Heart right ventricle (tissue), 16 donors: Measurements from ENCODE around the gene C19orf25. TPM values are rescaled to one million over a fixed set of nuclear protein-coding genes. Genes with fewer than 3 reads are reported as not detected.

Experiments used
- ATAC-seq, 8 donors: fragments of 200-7000 bp; cut with Tn5 transposase; one replicate each; pipeline ENCODE4 v1.9.1; 2020; ENCODE audit warnings: mild to moderate bottlenecking in 8 of 8, moderate library complexity in 8 of 8, moderate number of reproducible peaks in 1 of 8
- DNase-seq, 2 donors: peaks; one replicate each; pipeline ENCODE4 v3.0.0-alpha.2; 2020
- H3K27ac ChIP-seq, 10 donors: fragments of 200-600 bp; sonication (generic) in 2 of 10; one replicate each; pipeline versions ENCODE4 v1.5.0 to v1.8.0; 2020 to 2022; ENCODE audit warnings: mild to moderate bottlenecking in 3 of 10
- H3K27me3 ChIP-seq, 7 donors: fragments of 200-600 bp; one replicate each; pipeline ENCODE4 v1.8.0; 2021 to 2022; ENCODE audit warnings: mild to moderate bottlenecking in 2 of 7
- H3K36me3 ChIP-seq, 9 donors: fragments of 200-600 bp; sonication (generic) in 1 of 9; one replicate each; pipeline versions ENCODE4 v1.5.0 to v1.8.0; 2020 to 2022; ENCODE audit warnings: mild to moderate bottlenecking in 2 of 9
- H3K4me1 ChIP-seq, 9 donors: fragments of 200-600 bp; sonication (generic) in 1 of 9; one replicate each; pipeline versions ENCODE4 v1.5.0 to v1.8.0; 2020 to 2022; ENCODE audit warnings: mild to moderate bottlenecking in 4 of 9
- H3K4me3 ChIP-seq, 10 donors: fragments of 200-600 bp; sonication (generic) in 2 of 10; one replicate each; pipeline versions ENCODE4 v1.5.0 to v1.8.0; 2020 to 2022; ENCODE audit warnings: mild to moderate bottlenecking in 7 of 10, moderate library complexity in 2 of 10
- H3K9me3 ChIP-seq, 11 donors: fragments of 200-600 bp in 10 of 11; sonication (generic) in 2 of 11; one replicate each; pipeline versions ENCODE4 v1.5.0 to v1.8.0; 2013 to 2022; ENCODE audit warnings: mild to moderate bottlenecking in 2 of 11, control low read depth in 1 of 11, moderate library complexity in 1 of 11
- WGBS, 2 donors: extraction: QIAGEN DNeasy Blood & Tissue Kit; methylation state at CpG; one replicate each; pipeline ENCODE4 v1.1.7; 2013; ENCODE audit warnings: inconsistent platforms in 1 of 2; 5-methylcytosine and 5-hydroxymethylcytosine counted together
- intact Hi-C, 10 donors: fragments of 100-400 bp; cut with DNase I; formaldehyde crosslinking; loops; one replicate each; pipeline versions ENCODE4 v1.11.1 to v1.14.2; 2022
- polyA plus RNA-seq, 2 donors: library from polyadenylated mRNA; stranded (reverse); fragments of 200-250 nt; gene quantifications; one replicate each; pipeline ENCODE4 v1.2.3, GENCODE V29; 2013
- total RNA-seq, 10 donors: library from RNA; stranded (reverse); fragmentation: NEBNext Ultra II Directional in 3 of 10; extraction: Animal tissue kit (Norgen Biotek cat#: 25700) in 3 of 10; gene quantifications; one replicate each; pipeline versions ENCODE4 v1.2.1 to v1.2.4, GENCODE V29; 2021 to 2023
- TF ChIP-seq, protein P1 (sequence below), 9 donors: fragments of 200-600 bp; sonication (generic) in 2 of 9; IDR thresholded peaks; one replicate each; pipeline versions ENCODE4 v1.5.0 to v1.8.0; 2021 to 2022; ENCODE audit warnings: antibody characterized with exemption in 9 of 9, mild to moderate bottlenecking in 5 of 9, moderate library complexity in 1 of 9
- donor health status: Arrhythmogenic right ventricular cardiomyopathy.
- donor health status: ischemic (EF 13 %, LVEDD 7.1; RV severe dilation, severe dysfunction).
- donor health status: healthy with polysubstance abuse.
- donor health status: DM: no; HTN: yes; CAD: no.
- donor health status: DM: no; HTN: no; CAD: no.
- donor health status: ischemic (EF 25% LVEDD 6.9; RV normal size, moderate dysfunction).
- donor health status: ischemic (EF 25% LVEDD 5.7; RV mildly dilated, moderate dysfunction).
- donor health status: healthy.
- donor health status: DM: yes; HTN: yes; CAD: no.
- donor health status: Ischemic cardiomyopathy.
- donor health status: ischemic (EF 35%, LVEDD 5.7; RV mildly dilated, moderate dysfunction).
- donor health status: nonischemic (EF 11% LVEDD 7.7; RV severe dilation, severe dysfunction).
- donor health status: DM: yes; HTN: yes; CAD: no.
- donor health status: PGD.
- donor health status: ischemic (EF 29% LVEDD 5.4; RV normal size, mild dysfunction).
- donor health status: nonischemic (EF 23%, LVEDD 6.1; RV moderate dilation, normal function).

The C19orf25 gene
- total and polyA plus RNA-seq, 12 donors = 12.7 to 29.8 (median 15.4) TPM

DNA sequence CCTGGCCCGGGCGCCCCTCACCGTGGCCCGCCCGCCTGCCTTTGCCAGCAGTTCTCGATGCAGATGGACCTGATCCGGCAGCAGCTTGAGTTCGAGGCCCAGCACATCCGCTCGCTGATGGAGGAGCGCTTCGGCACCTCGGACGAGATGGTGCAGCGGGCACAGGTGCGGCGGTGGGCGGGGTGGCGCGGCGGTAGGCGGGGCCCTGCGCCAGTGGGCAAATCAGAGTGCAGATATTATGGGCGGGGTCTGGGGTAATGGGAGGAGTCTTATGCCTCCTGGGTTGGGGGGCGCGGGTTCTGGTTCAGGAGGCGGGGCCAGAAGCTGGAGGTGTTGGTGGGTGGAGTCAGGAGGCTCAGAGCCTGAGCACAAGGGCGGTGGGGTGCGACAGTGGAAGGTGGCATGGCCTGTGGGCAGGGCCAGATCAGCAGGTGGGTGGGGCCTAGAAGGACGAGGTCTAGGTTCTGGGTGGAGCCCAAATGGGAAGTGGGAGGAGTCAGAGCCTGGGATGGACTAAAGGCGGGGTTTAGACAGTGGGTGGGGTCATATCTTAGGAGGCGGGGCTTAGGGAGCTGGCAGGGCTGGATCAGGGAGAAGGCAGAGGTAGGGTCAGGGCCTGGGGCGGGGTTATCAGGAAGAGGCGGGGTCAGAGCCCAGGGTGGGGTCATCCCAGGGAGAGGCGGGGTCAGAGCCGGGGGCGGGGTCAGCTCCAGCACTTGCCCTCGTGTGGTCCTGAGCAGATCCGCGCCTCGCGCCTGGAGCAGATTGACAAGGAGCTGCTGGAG, 23.5 kb downstream of the C19orf25 start:
- ATAC-seq (peak in 7 of 8 donors; percentile 19 to 59 (median 31)), DNase-seq (no peak)
- no peak overlapping the region for H3K4me3 ChIP-seq
- H3K36me3 ChIP-seq = peaks cover 0 to 9% (median 0%) of the 10 kb centered on the region in 9 donors
- H3K4me1 ChIP-seq = peaks cover 7 to 42% (median 37%) of the 10 kb centered on the region in 9 donors
- intact Hi-C loops = no loop called here
- no peaks in the 10 kb centered on the region for H3K9me3 ChIP-seq
- H3K27me3 ChIP-seq = peaks cover 46 to 88% (median 73%) of the 10 kb centered on the region in 7 donors
- TF ChIP-seq, protein P1, sequence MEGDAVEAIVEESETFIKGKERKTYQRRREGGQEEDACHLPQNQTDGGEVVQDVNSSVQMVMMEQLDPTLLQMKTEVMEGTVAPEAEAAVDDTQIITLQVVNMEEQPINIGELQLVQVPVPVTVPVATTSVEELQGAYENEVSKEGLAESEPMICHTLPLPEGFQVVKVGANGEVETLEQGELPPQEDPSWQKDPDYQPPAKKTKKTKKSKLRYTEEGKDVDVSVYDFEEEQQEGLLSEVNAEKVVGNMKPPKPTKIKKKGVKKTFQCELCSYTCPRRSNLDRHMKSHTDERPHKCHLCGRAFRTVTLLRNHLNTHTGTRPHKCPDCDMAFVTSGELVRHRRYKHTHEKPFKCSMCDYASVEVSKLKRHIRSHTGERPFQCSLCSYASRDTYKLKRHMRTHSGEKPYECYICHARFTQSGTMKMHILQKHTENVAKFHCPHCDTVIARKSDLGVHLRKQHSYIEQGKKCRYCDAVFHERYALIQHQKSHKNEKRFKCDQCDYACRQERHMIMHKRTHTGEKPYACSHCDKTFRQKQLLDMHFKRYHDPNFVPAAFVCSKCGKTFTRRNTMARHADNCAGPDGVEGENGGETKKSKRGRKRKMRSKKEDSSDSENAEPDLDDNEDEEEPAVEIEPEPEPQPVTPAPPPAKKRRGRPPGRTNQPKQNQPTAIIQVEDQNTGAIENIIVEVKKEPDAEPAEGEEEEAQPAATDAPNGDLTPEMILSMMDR (IDR thresholded peaks at IDR 0.05) = no peak
- no peak overlapping the region for H3K27ac ChIP-seq
- 5% methylated on average over 42 of the region's 42 CpGs for WGBS, 2 donors

DNA sequence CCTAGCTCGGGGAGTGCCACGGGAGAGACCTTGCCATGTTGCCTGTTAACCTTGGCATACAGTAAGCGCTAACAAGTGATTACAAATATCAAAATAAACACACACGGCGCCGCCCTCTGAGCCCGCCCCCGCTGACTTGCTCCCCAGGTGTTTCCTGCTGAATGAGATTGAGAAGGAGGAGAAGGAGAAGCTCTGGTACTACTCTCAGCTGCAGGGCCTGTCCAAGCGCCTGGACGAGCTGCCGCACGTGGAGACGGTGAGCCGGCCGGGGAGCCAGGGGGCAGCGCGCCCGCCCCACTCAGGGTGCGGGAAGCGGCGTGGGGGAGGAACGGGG, 24.0 kb downstream of the C19orf25 start:
- Histone ChIP-seq H3K36me3 (peaks cover 0 to 4% (median 0%) of the 10 kb centered on the region in 9 donors), H3K27ac (no peak overlapping the region), H3K4me1 (peaks cover 7 to 42% (median 37%) of the 10 kb centered on the region in 9 donors), H3K27me3 (peaks cover 52 to 93% (median 79%) of the 10 kb centered on the region in 7 donors), H3K9me3 (no peaks in the 10 kb centered on the region), H3K4me3 (no peak overlapping the region)
- TF ChIP-seq, protein P1 (IDR thresholded peaks at IDR 0.05) = no peak
- ATAC-seq = peak in 1 of 8 donors; percentile 5
- 6 to 10% methylated on average over 22 of the region's 22 CpGs for WGBS, 2 donors
- no peak for DNase-seq
- intact Hi-C loops = no loop called here

DNA sequence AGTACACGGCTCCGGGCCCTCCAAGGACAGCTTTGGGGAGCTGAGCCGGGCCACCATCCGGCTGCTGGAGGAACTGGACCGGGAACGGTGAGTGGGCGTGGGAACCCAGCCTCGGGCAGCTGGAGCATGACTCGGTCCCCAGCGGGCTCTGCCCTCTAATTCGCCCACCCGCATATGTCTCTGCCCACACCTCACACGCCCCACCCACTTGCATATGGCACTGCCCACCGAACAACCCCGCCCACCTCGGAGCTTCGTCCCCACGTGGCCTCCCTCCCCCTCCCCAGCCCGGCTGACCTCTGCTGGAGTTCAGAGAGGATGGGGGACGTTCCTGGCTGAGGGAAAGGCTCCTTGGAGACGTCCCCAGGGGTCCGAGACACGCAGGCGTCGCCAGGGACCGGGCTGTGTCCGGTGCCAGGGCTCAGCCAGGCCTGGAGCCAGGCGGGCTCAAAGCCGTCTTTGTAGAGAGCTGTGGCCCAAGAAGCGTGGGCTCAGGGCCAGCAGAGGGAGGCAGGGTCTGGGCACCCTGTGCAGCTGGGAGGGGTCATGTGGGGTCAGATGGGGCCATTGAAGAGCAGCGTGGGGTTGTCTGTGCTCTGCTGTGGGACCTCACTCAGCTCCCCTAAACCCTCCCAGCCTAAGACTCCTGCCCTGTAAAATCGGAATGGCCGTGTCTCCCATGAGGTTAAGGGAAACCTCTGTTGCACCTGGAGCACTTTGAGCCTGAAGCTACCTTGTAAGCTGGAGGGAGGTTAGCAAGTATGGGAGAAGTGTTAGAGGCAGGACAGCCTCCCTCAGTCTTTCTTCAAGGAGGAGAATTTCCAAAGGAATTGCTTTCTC, 25.3 kb downstream of the C19orf25 start:
- Histone ChIP-seq H3K27ac (no peak overlapping the region), H3K9me3 (no peaks in the 10 kb centered on the region), H3K27me3 (peaks cover 57 to 100% (median 91%) of the 10 kb centered on the region in 7 donors), H3K4me3 (no peak overlapping the region), H3K4me1 (peaks cover 7 to 42% (median 37%) of the 10 kb centered on the region in 9 donors), H3K36me3 (no peaks in the 10 kb centered on the region)
- ATAC-seq = peak in 6 of 8 donors; percentile 7 to 43 (median 18)
- intact Hi-C loops = no loop called here
- TF ChIP-seq, protein P1 (IDR thresholded peaks at IDR 0.05) = no peak
- DNase-seq = no peak
- WGBS, 2 donors = 21 to 28% methylated on average over 33 of the region's 33 CpGs

DNA sequence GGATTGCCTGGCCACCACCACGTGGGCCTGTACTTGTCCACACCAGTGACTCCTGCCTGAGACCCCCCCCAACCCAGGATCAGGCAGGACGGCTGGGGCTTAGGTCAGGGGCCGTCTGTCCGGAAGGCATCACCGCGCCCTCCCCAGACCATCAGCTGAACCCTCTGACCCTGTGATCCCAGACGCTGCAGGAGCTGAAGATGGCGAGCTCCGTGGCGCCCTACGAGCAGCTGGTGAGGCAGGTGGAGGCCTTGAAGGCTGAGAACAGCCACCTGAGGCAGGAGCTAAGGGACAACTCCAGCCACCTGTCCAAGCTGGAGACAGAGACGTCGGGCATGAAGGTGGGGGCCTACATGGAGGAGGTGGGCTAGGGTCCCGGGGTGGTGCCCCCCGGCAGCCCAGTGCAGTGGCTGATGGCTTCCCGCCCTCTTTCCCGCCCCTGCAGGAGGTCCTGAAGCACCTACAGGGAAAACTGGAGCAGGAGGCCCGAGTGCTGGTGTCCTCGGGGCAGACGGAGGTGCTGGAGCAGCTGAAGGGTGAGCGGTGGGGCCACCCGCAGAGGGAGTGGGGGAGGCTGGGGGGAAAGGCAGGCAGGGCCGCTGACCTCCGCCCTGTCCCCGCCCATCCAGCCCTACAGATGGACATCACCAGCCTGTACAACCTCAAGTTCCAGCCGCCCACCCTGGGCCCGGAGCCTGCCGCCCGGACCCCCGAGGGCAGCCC, 26.1 kb downstream of the C19orf25 start:
- intact Hi-C loops = no loop called here
- ATAC-seq = peak in 1 of 8 donors; percentile 3
- Histone ChIP-seq H3K9me3 (no peaks in the 10 kb centered on the region), H3K36me3 (no peaks in the 10 kb centered on the region), H3K4me3 (no peak overlapping the region), H3K27ac (no peak overlapping the region), H3K4me1 (peaks cover 7 to 42% (median 37%) of the 10 kb centered on the region in 9 donors), H3K27me3 (peaks cover 57 to 100% (median 94%) of the 10 kb centered on the region in 7 donors)
- TF ChIP-seq, protein P1 (IDR thresholded peaks at IDR 0.05) = no peak
- 62% methylated on average over 28 to 30 of the region's 30 CpGs for WGBS, 2 donors
- no peak for DNase-seq
